SK-N-MC (cell line): Measurements from ENCODE around the gene DNER.

Experiments
- EZH2 ChIP-seq: fragments of 200-600 bp; sonication (generic); IDR thresholded peaks from one replicate; pipeline ENCODE4 v1.6.1; 2017; ENCODE audit warnings: antibody characterized with exemption
- POLR2AphosphoS5 ChIP-seq: IDR thresholded peaks from 2 replicates; pipeline ENCODE4 v1.6.1; 2012; ENCODE audit warnings: mild to moderate bottlenecking, low read depth, low read length, borderline replicate concordance

GRCh38 chr2:229370509-229370908, 343.8 kb downstream of the DNER start:
- TF ChIP-seq POLR2AphosphoS5 (no peak), EZH2 (no peak)
